GM18526 (cell line): ENCODE results near the gene FHIT.

Experiments used
- POLR2A ChIP-seq: IDR thresholded peaks from 3 replicates; pipeline ENCODE4 v1.6.1; 2011; ENCODE audit not compliant: insufficient read length; ENCODE audit errors: extremely low read depth

FHIT gene

DNA sequence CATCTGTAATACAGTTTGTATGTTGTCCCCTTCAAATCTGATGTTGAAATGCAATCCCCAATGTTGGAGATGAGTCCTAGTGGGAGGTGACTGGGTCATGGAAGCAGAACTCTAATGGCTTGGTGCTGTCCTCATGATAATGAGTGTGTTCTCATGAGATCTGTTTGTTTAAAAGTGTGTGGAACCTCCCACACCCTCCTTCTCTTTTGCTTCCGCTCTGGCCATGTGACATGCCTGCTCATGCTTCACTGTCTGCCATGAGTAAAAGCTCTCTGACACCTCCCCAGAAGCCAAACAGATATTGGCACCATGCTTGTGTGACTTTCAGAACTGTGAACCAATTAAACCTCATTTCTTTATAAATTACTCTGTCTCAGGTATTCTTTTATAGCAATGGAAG is 1407.4 kb downstream of the FHIT start:
- TF ChIP-seq POLR2A = no peak

- TF ChIP-seq POLR2A = no peak
Measured at GRCh38 chr3:59839810-59840515, 1411.3 kb downstream of the FHIT start.

- TF ChIP-seq POLR2A = no peak
Measured at GRCh38 chr3:59839283-59839682, 1412.0 kb downstream of the FHIT start.

- no peak for TF ChIP-seq POLR2A
Measured at GRCh38 chr3:59836531-59836930, 1414.7 kb downstream of the FHIT start.

GRCh38 chr3:59832702-59833101 is 1418.5 kb downstream of the FHIT start:
- no peak for TF ChIP-seq POLR2A

DNA sequence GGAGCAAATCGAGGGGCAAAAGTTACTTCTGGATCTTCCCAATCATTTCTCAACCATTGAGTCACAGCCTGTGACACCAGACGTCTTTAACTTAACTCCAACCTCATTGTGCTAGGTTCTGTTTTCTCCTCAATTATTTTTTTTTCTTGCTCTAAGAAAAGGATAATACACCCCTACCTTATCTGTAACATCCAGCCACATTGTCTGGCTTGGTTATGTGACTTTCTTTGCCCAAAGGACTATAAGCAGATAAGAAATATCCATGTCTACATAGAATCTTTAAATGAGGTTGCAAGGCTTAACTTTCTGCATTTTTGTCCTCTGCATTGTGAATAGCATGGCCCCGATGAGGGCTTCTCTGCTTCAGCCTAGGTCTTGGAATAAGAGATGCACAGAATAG is 1419.0 kb downstream of the FHIT start:
- no peak for TF ChIP-seq POLR2A

- TF ChIP-seq POLR2A = no peak
Measured at GRCh38 chr3:59831394-59831793, 1419.9 kb downstream of the FHIT start.

DNA sequence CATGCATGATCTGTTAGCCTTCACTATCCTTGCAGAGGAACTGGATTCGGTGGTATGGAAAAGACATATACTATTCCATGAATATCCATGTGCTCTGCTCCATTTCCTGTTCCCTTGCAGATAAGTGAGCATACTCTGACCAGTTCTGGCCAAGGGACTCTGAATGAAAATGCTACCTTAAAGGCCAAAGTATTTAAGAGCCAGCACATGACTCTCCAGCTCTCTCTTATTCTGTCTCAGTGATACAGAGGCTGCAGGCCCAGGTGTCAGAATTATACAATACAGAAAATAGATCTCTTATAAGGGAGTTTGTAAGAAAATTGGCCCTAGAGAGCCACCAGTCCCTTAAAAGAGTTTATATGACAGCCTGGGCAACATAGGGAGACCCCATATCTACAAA is 1421.7 kb downstream of the FHIT start:
- no peak for TF ChIP-seq POLR2A

DNA sequence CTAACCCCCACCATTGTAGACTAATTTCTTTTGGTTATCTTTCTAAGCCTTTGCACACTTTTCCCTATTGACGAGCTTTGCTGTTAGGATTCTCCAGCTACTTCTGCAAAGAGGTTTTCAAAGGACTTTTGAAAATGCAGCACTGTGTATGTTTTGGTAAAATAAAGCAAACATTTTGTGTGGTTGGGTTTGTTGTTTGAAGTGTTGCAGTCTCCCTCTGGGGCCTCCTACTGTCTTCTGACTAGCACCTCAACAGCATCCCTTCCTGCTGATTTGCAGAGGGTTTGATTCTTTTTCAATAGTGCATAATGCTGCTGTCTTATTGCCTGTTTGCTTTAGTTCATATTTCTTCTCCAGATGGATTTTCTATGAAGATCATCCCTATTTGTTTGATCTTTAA is 1426.4 kb downstream of the FHIT start:
- TF ChIP-seq POLR2A = no peak

DNA sequence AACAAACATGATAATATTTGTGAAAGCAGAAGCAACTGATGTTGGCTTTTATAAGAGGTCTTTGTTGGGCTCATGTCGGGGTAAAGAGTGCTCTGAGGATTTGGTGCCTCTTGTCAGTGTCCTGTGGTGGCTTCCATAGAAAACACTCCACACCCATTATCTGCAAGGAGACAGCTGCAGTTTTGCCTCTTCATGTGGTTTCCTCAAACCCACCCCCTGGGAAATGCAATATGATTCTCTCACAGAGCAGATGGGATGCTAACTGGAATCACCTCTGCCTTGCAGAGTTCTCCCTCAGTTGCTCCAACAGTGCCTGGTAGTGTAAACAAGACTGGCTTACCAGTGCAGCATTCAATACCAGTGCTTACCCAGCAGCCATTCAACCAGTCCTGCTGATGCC is 1430.0 kb downstream of the FHIT start:
- no peak for TF ChIP-seq POLR2A

GRCh38 chr3:59820352-59820934 is 1430.8 kb downstream of the FHIT start:
- no peak for TF ChIP-seq POLR2A

GRCh38 chr3:59818919-59819300 is 1432.3 kb downstream of the FHIT start:
- TF ChIP-seq POLR2A = no peak

DNA sequence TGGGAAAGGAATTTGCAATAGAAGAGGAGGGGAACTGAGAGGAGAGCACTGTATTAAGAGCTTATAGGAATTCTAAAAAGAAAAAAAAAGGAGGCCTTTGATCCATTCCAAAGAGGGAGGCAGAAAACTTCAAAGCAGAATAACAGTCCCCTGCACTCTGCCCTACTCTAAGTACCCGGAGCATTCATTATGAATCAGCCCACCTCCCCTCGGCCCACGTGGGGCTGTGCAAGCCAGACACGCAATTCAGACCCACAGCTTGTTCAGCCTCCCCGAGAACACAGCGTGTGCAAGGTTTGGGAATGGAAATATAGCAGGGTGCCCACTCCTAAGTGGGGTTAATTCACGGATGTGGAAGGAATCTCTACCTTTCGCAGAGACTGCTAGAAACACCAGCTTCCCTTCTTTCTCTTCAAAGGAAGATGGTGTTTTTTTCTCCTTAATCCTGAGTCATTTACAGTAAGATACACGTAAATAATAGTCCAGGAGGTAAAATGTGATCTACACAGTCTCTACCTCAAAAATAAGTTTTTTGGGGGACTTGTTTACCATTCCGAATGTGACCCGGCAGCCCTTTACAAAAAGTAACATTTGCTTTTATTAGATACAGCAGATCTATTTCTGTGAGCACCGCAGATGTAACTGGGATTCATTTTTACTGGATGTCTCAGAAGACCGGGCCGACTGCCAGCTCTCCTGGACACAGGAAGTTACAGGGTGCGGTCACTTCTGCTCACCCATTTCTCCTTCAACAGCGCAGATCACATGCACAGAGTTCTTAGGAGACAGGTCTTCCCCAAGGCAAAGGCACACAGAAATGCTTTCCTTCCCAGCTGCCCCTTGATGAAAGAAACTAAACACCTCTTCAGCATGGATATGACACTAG is 1433.0 kb downstream of the FHIT start:
- no peak for TF ChIP-seq POLR2A

DNA sequence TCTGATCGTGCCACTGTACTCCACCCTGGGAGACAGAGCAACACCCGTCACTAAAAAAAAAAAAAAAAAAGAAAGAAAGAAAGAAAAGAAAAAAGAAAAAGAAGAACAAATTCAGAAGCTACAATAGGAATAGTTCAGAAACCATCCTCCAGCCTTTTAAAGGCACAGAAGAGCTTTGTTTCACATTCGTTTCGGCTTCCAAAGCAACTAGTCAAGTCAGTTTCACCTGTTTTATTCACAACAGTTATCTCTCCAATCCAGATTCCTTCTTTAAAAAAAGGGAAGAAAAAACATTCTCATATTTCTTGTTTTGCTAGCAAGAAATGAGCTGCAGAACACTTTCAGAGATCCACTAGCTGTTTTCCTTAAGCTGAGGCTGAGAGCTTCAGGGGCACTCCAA is 1433.7 kb downstream of the FHIT start:
- no peak for TF ChIP-seq POLR2A

GRCh38 chr3:59816312-59816711 is 1434.9 kb downstream of the FHIT start:
- TF ChIP-seq POLR2A = no peak

DNA sequence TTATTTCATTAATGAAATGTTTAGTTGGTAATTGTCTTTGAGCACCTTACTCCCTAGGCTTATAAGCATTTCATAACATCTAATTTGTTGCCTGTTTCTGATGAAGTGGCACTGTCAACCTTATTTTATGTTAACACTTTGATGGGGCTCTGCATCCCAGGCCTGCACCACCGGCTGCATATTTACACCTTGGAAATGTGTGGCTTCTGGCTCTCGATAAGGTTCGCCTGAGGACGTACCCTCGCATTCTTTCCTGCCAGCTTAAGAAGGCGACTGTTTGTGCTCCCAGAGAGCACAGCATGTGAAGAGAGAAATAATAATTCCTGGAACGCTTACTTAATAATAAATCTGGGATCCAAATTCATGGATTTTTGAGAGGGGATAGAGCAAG is 1438.1 kb downstream of the FHIT start:
- TF ChIP-seq POLR2A = no peak
